ENCODE measurements around the gene PPP1R12C. TPM values are rescaled to one million over a fixed set of nuclear protein-coding genes. Genes with fewer than 3 reads are reported as not detected.

The PPP1R12C gene

Small RNA genes lying within 50 kb of the gene (small RNA-seq; reads per million reads assigned to genes)
- gene MIR7975 (ENCODE audit: insufficient read depth) = not detected
- not detected for gene RF01210 (ENCODE audit: insufficient read depth)
